MM.1S (cell line): ENCODE results near the gene ANXA4.

Experiments
- CTCF ChIP-seq: fragments of 300-600 bp; sonication (generic); IDR thresholded peaks from 2 replicates; pipeline ENCODE4 v1.5.1; 2016; ENCODE audit warnings: antibody characterized with exemption, low read length, mixed read lengths
- EZH2 ChIP-seq: fragments of 300-600 bp; sonication (generic); optimal IDR thresholded peaks from 2 replicates; pipeline ENCODE3; 2017; ENCODE audit warnings: low read depth, mild to moderate bottlenecking, antibody characterized with exemption, low read length, mixed read lengths
- EZH2phosphoT487 ChIP-seq: fragments of 300-600 bp; sonication (generic); IDR thresholded peaks from 2 replicates; pipeline ENCODE4 v1.6.1; 2018; ENCODE audit warnings: antibody characterized with exemption, low read length

- TF ChIP-seq CTCF, result peak; percentile 86
- no peak for TF ChIP-seq EZH2phosphoT487
- TF ChIP-seq EZH2, result no peak
Observed at GRCh38 chr2:69724540-69725159, 17.3 kb upstream of the ANXA4 start.
